Measurements from ENCODE around the gene P2RX3. TPM values are rescaled to one million over a fixed set of nuclear protein-coding genes. Genes with fewer than 3 reads are reported as not detected.

P2RX3 gene
- total RNA-seq, 3 donors from 2014 or later = not detected

DNA sequence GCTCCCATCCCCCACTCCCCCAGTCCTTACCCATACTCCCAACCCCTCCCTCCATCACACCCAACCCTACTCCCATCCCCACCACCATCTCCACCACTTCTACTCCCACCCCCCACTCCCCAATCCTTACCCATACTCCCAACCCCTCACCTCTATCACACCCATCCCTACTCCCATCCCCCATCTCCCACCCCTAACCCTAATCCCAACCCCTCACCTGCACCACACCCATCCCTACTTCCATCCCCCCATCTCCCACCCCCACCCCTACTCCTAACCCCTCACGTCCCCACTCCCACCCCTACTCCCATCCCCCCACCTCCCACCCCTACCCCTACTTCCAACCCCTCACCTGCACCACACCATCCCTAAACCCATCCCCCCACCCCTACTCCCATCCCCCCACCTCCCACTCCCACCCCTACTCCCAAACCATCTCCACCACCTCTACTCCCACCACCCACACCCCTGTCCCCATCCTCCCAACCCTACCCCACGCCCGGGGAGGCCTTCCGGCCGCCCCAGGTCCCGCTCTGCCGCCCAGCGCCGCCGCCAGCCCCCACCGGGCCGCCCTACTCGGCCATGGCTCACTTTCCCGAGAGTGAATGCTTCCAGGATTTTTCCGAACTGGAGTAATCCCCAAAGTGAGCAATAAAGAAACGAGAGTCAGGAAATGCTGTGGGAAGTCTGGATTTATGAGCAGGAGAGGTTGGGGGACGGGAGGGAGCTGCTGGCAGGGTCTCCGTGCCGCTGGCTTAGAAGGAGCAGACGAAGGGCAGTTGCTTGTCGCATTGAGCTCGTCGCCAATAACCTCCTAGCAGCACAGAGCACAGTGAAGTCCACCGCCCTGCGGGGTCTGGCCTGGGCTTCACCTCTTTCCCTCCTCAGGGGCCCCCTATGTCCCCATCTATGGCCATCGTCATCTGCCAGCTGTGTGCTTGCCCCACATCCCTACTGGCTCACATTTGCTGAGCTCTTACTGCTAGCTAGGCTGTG, 38.2 kb downstream of the P2RX3 start:
- Mint-ChIP-seq H3K9me3 (no peaks in the 10 kb centered on the region), H3K27me3 (ENCODE audit: low read depth) (peaks cover 3% of the 10 kb centered on the region)

DNA sequence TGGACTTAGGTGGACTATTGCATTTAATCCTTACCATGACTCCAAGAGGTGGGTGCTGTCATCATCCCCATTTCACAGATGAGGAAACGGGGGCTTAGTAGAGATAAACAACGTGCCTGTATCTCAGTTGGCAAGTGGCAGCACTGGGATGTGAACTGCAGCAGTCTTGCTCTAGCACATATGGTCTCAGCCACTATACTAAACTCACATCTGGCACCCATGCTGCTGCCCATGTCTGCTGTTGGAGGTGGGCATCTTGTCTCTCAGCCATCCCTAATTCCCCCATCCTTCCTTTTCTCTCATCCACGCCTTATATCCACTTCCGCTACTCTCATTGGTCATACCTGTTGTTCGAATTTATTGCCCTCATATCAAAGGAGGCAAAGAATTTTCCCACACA, 39.0 kb downstream of the P2RX3 start:
- no peaks in the 10 kb centered on the region for H3K9me3 Mint-ChIP-seq
- DNase-seq (no peak), ATAC-seq (no peak)
- H3K4me1 Mint-ChIP-seq (ENCODE audit: low read depth) = no peaks in the 10 kb centered on the region
- no peaks in the 10 kb centered on the region for H3K36me3 Mint-ChIP-seq (ENCODE audit: insufficient read depth)
- no peak overlapping the region for H3K4me3 Mint-ChIP-seq
- peaks cover 3% of the 10 kb centered on the region for H3K27me3 Mint-ChIP-seq (ENCODE audit: low read depth)

More for the DNA sequence above, 38.2 kb downstream of the P2RX3 start:
- Mint-ChIP-seq H3K4me3 (no peak overlapping the region), H3K36me3 (ENCODE audit: insufficient read depth) (no peaks in the 10 kb centered on the region), H3K4me1 (ENCODE audit: low read depth) (no peaks in the 10 kb centered on the region)
- ATAC-seq (no peak), DNase-seq (no peak)

- no peaks in the 10 kb centered on the region for H3K4me1 Mint-ChIP-seq (ENCODE audit: low read depth)
- H3K4me3 Mint-ChIP-seq = no peak overlapping the region
- H3K36me3 Mint-ChIP-seq (ENCODE audit: insufficient read depth) = no peaks in the 10 kb centered on the region
- DNase-seq (no peak), ATAC-seq (no peak)
- peaks cover 3% of the 10 kb centered on the region for H3K27me3 Mint-ChIP-seq (ENCODE audit: low read depth)
- H3K9me3 Mint-ChIP-seq = no peaks in the 10 kb centered on the region
These were observed 40.0 kb downstream of the P2RX3 start for GRCh38 chr11:57378186-57378585.

DNA sequence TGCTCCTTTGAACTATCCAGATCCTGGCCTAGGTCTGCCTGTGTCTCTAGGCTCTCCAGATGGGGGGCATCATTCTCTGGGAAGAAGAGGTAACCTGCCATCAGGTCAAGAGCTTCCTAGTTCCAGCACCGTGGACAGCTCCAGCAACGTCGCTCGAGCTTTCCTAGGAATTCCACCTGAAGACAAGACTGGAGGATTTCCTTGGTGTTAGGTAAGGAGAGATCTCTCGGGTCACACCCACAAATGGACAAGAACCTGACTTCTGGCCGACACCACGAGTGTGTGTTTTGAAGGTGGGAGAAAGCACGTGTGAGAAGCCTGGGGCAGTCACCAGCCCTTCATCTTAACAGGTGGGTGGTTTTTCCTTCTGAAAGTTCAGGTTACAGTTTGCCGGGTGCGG, 41.6 kb downstream of the P2RX3 start:
- H3K27me3 Mint-ChIP-seq (ENCODE audit: low read depth) = peaks cover 3% of the 10 kb centered on the region
- no peaks in the 10 kb centered on the region for H3K36me3 Mint-ChIP-seq (ENCODE audit: insufficient read depth)
- H3K4me3 Mint-ChIP-seq = no peak overlapping the region
- ATAC-seq = no peak
- H3K4me1 Mint-ChIP-seq (ENCODE audit: low read depth) = no peaks in the 10 kb centered on the region
- no peak for DNase-seq
- no peaks in the 10 kb centered on the region for H3K9me3 Mint-ChIP-seq

- Mint-ChIP-seq H3K27me3 (ENCODE audit: low read depth) (peaks cover 4% of the 10 kb centered on the region), H3K36me3 (ENCODE audit: insufficient read depth) (no peaks in the 10 kb centered on the region), H3K4me1 (ENCODE audit: low read depth) (no peaks in the 10 kb centered on the region), H3K9me3 (no peaks in the 10 kb centered on the region), H3K4me3 (no peak within 1 kb of the TSS)
- DNase-seq (no peak), ATAC-seq (no peak)
These were observed 42.8 kb downstream of the P2RX3 start, which contains the start of gene PRG3 for GRCh38 chr11:57380975-57381374. Gene PRG3, minus strand, starts transcription at chr11:57381150. Its CDS starts 442 bp downstream, at chr11:57380708.

GRCh38 chr11:57386178-57386940, 48.2 kb downstream of the P2RX3 start:
- no peak overlapping the region for H3K4me3 Mint-ChIP-seq
- ATAC-seq (no peak), DNase-seq (no peak)
- no peaks in the 10 kb centered on the region for H3K9me3 Mint-ChIP-seq
- H3K27me3 Mint-ChIP-seq (ENCODE audit: low read depth) = peaks cover 5% of the 10 kb centered on the region
- H3K36me3 Mint-ChIP-seq (ENCODE audit: insufficient read depth) = no peaks in the 10 kb centered on the region
- H3K4me1 Mint-ChIP-seq (ENCODE audit: low read depth) = no peaks in the 10 kb centered on the region

GRCh38 chr11:57387289-57388030, 49.3 kb downstream of the P2RX3 start:
- ATAC-seq = no peak
- H3K27me3 Mint-ChIP-seq (ENCODE audit: low read depth) = peaks cover 5% of the 10 kb centered on the region

DNA sequence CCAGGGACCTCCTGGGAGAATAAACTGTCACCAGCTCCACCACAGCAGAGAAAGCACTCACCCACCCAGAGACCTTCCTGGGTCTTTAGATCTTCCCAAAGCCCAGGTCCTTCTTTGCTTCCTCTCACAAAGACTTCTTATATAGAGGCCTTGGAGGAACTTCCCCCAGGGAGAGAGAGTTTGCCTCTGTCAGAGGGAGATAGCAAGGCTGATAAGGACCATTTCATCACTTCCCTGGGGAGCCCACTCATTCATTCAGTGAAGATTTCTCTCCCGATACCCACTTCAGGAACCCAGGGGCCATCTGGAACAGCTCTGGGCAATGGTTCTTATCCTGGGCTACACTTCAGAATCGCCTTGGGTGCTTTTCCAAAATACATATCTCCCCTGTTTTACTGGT, 52.4 kb downstream of the P2RX3 start, which contains the start of gene PRG2:
TSS of gene PRG2 (minus strand) at position 116 of the 400 bp plus-strand sequence. CDS start 706 bp downstream, outside the sequence.
- Mint-ChIP-seq H3K27me3 (ENCODE audit: low read depth) (peaks cover 5% of the 10 kb centered on the region), H3K36me3 (ENCODE audit: insufficient read depth) (no peaks in the 10 kb centered on the region), H3K4me3 (no peak within 1 kb of the TSS), H3K4me1 (ENCODE audit: low read depth) (no peaks in the 10 kb centered on the region), H3K9me3 (no peaks in the 10 kb centered on the region)
- DNase-seq (no peak), ATAC-seq (no peak)

More at GRCh38 chr11:57387289-57388030, 49.3 kb downstream of the P2RX3 start:
- Mint-ChIP-seq H3K4me1 (ENCODE audit: low read depth) (no peaks in the 10 kb centered on the region), H3K4me3 (no peak overlapping the region), H3K36me3 (ENCODE audit: insufficient read depth) (no peaks in the 10 kb centered on the region), H3K9me3 (no peaks in the 10 kb centered on the region)
- DNase-seq = no peak

GRCh38 chr11:57391111-57391510, 53.0 kb downstream of the P2RX3 start:
- H3K27me3 Mint-ChIP-seq (ENCODE audit: low read depth) = peaks cover 3% of the 10 kb centered on the region
- no peaks in the 10 kb centered on the region for H3K36me3 Mint-ChIP-seq (ENCODE audit: insufficient read depth)
- H3K4me1 Mint-ChIP-seq (ENCODE audit: low read depth) = no peaks in the 10 kb centered on the region
- ATAC-seq (no peak), DNase-seq (no peak)
- no peaks in the 10 kb centered on the region for H3K9me3 Mint-ChIP-seq
- no peak overlapping the region for H3K4me3 Mint-ChIP-seq

DNA sequence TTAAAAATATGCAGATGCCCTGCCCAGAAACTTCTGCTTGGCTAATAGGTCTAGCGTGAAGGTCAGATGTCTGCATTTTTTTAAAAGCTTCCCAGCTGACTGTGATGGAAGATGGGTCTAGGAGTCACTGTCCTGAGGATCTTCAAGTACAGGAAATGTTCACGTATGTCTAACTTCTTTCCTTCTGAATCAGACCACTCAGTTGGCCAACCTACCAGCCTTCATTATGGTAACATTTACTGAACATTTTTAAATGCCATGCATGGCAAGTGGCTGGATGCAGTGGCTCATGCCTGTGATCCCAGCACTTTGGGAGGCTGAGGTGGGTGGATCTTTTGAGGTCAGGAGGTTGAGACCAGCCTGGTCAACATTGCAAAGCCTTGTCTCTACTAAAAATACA, 53.4 kb downstream of the P2RX3 start:
- H3K9me3 Mint-ChIP-seq = no peaks in the 10 kb centered on the region
- DNase-seq = no peak
- no peak overlapping the region for H3K4me3 Mint-ChIP-seq
- no peaks in the 10 kb centered on the region for H3K36me3 Mint-ChIP-seq (ENCODE audit: insufficient read depth)
- ATAC-seq = no peak
- H3K4me1 Mint-ChIP-seq (ENCODE audit: low read depth) = no peaks in the 10 kb centered on the region
- H3K27me3 Mint-ChIP-seq (ENCODE audit: low read depth) = peaks cover 2% of the 10 kb centered on the region

DNA sequence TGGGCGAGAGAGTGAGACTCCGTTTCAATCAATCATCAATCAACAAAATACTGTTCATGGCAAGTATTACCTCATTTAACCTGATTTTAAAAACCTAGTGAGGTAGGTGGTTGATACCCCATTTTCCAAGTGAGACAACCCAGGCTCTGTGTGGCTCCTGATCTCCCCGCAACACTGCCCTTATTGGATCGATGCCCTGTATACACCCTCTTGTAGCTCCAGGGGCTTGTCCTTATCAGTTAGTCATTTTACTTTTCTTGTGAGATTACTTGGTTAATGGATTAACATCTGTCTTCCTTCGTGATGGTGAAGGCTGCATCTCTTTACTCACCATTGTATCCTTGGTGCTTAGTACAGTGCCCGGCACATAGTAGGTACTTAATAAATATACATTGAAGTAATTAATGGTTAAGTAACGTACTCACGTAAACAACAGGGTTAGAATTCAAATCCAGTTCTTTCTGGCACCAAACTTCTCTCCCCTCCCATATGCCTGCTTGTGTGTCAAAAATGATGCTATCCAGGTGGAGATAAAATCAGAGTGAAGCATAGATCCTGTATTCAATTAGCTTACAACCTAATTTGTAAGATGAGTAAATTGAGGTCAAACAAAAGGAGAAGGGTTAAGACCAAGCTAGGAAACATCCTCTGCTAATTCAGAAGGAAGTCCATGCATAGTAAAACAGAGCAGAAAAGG, 54.1 kb downstream of the P2RX3 start:
- no peaks in the 10 kb centered on the region for H3K9me3 Mint-ChIP-seq
- H3K36me3 Mint-ChIP-seq (ENCODE audit: insufficient read depth) = no peaks in the 10 kb centered on the region
- H3K4me1 Mint-ChIP-seq (ENCODE audit: low read depth) = no peaks in the 10 kb centered on the region

DNA sequence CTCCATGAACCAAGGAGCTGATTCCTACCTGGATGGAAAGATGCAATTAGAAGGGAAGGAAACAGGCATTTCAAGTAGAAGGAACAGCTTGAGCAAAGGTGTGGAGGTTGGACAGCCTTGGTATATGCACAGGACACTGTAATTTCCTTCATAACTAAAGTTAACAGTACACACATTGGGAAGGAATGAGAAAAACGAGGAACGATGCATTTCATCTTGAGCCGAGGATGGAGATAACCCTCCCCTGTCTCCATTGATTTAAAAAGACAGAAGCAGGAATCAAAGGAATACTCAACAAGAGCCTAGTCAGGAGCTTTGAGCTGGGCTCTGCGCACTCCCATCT, 54.6 kb downstream of the P2RX3 start:
- peaks cover 2% of the 10 kb centered on the region for H3K27me3 Mint-ChIP-seq (ENCODE audit: low read depth)
- DNase-seq (no peak), ATAC-seq (no peak)
- no peaks in the 10 kb centered on the region for H3K4me1 Mint-ChIP-seq (ENCODE audit: low read depth)
- H3K36me3 Mint-ChIP-seq (ENCODE audit: insufficient read depth) = no peaks in the 10 kb centered on the region
- no peaks in the 10 kb centered on the region for H3K9me3 Mint-ChIP-seq
- H3K4me3 Mint-ChIP-seq = no peak overlapping the region

More for the DNA sequence above, 54.1 kb downstream of the P2RX3 start:
- peaks cover 2% of the 10 kb centered on the region for H3K27me3 Mint-ChIP-seq (ENCODE audit: low read depth)
- no peak overlapping the region for H3K4me3 Mint-ChIP-seq
- no peak for DNase-seq
- no peak for ATAC-seq

- ATAC-seq (no peak), DNase-seq (no peak)
- H3K4me1 Mint-ChIP-seq (ENCODE audit: low read depth) = no peaks in the 10 kb centered on the region
- H3K36me3 Mint-ChIP-seq (ENCODE audit: insufficient read depth) = no peaks in the 10 kb centered on the region
- H3K27me3 Mint-ChIP-seq (ENCODE audit: low read depth) = no peaks in the 10 kb centered on the region
- no peak overlapping the region for H3K4me3 Mint-ChIP-seq
- H3K9me3 Mint-ChIP-seq = no peaks in the 10 kb centered on the region
These were observed 56.2 kb downstream of the P2RX3 start for GRCh38 chr11:57394203-57394965.
